NCI-H2081 treated with DMSO at 0.1 percent for 48 hours (cell line): ENCODE results near the gene PPP1R7.
"Not testable (repeated sequence)": the region's sequence is repeated elsewhere in the genome, so short reads cannot be mapped to it uniquely, and the experiment has no call there.

Experiments
- DNase-seq: peaks from one replicate; lab custom pipeline; 2025; lab: John Stamatoyannopoulos, UW

The PPP1R7 gene

DNA sequence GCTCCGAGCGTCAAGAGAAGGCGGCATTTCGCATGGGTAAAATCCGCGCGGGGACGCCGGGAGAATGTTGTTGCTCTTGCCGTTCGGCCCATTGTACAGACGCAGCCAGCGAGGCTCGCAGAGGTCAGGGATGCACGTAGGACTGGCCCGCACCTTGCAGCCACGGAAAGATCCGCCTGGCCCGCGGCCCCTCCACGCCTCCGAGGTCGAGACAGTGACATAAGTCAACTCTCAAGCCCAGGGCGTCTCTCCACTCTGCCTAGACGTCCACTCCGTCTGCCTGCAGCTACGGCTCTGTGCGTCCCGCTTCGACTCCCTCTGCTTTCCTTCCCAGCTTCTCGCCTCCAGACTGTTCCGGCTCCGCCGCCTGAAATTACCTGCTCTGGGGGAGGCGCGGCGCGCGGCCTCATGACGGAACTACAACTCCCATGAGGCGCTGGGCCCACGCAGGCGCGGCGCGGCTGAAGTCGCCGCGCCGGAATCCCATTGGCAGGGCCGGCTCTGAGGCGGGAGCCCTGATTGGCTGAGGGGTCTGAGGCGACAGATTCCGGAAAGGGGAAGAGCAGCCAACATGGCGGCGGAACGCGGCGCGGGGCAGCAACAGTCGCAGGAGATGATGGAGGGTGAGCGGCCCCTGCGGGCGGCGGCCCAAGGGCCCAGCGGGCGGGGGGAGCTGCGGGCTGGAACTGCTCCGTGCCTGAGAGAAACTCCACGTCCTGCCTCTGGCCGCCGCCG, at the start of gene PPP1R7:
Gene PPP1R7, plus strand, starts transcription at position 543 of the 735 bp plus-strand sequence. Its CDS starts 29 bp downstream, at position 572.
- DNase-seq: peak; percentile 81

GRCh38 chr2:241102239-241102803, 47.9 kb upstream of the PPP1R7 start, which contains the start of gene MTERF4:
MTERF4 (minus strand) TSS chr2:241102287; CDS start chr2:241102273, 14 bp downstream.
- DNase-seq: peak; percentile 44

GRCh38 chr2:241103176-241103595, 47.1 kb upstream of the PPP1R7 start:
- no peak for DNase-seq

GRCh38 chr2:241104611-241105010, 45.7 kb upstream of the PPP1R7 start:
- DNase-seq: not testable (repeated sequence)

DNA sequence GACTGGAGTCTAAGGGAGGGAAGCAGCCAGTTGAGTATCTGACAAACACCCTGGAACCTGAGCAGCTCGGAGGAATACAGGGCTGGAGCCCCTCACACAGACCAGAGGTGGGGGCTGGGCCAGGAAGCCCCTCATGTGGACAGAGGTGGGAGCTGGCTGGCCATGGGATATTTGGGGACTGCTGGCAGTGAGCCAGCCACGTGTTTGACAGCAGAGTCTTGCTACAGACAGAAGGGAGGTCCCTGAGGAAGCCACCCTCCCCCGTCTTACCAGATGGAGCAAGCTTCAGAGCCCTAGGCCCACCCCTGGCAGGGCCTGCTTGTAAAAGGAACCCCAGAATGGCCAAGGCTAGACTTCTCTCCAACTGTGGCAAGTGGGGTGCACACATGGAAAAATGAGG, 44.6 kb upstream of the PPP1R7 start:
- DNase-seq: no peak

DNA sequence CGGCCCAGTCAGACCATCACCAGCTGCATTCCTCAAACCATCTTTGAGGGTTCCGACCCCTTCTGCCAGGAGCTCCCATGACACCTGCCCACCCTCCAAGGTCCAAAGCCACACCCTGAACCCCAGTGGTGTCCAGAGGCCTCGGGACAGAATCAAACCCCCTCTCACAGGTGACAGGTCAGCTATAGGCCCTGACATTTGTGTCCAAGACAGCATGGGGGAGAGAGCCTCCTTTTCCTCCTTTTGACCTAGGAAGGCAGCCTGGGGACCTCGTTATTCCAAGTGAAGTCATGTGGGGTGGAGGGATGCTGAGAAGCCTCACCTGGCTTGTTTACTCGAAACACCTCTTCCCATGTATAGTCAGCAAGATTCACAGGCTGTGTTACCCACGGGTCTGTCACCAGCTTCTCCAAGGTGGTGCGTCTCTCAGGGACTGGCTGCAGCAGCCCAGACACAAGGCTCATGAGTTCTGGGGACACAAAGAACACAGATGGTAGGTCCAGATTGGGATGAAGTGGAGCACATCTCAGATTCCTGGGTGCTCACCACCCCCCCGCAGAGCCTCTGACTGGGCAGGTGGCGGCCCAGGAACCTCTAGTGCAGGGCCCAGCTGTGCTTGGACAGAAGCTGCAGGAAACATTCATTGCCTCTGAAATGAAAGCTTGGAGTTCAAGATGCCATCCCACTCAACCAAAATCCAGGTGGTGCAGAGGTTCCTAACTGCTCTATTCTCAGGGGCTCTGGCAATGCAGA, 43.1 kb upstream of the PPP1R7 start:
- DNase-seq: no peak

GRCh38 chr2:241108271-241109209, 41.7 kb upstream of the PPP1R7 start:
- no peak for DNase-seq

GRCh38 chr2:241109210-241110088, 40.8 kb upstream of the PPP1R7 start:
- no peak for DNase-seq

DNA sequence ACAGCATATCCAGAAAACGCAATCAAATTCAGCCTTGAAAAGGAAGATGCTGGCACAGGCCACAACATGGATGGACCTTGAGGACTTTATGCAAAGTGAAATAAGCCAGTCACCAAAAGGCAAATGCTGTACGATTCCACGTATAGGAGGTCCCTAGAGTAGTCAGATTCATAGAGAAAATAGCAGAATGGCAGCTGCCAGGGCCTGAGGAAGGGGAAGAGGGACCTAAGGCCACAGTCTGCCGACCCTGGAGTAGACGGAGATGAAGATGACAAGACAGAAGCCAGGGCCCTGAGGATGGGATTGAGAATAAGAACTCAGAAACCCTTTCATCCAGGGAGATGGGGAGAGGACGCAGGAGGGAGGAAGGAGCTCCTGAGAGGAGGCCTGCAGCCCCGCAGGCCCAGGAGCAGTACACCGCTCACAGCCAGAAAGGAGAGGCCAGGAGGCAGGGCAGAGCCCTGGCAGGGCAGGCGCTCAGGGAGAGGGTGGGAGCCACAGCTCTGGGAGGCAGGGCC, 40.1 kb upstream of the PPP1R7 start:
- DNase-seq: no peak

GRCh38 chr2:241110607-241111439, 39.4 kb upstream of the PPP1R7 start:
- DNase-seq: no peak

DNA sequence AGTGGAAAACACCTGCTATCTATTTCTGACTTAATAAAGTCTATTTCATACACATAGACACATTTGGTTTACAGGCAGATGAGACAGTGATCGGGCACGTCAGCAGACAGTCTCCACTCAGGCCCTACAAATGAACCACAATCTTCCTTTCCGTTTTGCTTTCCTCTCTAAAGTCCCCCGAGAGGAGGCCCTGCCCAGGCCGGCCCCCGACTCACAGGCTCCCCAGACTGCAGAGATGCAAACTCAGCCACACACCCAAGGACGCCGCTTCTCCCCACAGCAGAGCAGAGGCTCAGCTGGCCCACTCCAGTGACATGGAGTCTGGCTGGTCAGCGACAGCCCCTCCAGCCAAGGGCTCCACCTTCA, 38.8 kb upstream of the PPP1R7 start:
- no peak for DNase-seq

- DNase-seq: no peak
These were observed 38.2 kb upstream of the PPP1R7 start for GRCh38 chr2:241112046-241112445.

DNA sequence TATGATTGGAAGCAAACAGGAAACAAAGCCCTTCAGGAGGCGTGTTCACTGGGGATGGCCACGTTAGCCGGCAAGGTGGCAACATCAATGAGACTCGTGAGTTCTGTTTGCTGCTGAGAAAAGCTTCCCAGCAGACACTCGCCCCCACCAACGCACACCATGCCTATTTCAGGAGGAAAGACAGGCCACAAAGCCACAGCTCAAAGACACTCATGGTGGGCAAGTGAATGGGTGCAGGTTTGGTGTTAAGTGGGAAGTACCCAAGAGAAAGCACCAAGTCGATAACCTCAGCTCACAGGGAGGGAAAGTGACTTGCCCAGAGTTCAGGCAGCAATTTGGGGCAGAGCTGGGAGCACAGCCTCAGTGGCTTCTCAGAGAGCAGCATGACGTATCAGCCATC, 37.7 kb upstream of the PPP1R7 start:
- no peak for DNase-seq

- DNase-seq: no peak
These were observed 35.4 kb upstream of the PPP1R7 start for GRCh38 chr2:241114836-241115235.

DNA sequence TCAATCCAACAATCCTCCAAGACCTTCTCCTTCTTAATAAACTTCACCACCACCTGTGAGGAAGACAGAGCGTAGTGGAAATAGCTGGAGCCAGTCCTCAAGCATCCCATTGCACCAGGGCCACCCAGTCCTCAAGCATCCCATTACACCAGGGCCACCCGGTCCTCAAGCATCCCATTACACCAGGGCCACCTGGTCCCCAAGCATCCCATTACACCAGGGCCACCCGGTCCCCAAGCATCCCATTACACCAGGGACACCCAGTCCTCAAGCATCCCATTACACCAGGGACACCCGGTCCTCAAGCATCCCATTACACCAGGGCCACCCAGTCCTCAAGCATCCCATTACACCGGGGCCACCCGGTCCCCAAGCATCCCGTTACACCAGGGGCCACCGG, 34.9 kb upstream of the PPP1R7 start:
- DNase-seq: no peak

DNA sequence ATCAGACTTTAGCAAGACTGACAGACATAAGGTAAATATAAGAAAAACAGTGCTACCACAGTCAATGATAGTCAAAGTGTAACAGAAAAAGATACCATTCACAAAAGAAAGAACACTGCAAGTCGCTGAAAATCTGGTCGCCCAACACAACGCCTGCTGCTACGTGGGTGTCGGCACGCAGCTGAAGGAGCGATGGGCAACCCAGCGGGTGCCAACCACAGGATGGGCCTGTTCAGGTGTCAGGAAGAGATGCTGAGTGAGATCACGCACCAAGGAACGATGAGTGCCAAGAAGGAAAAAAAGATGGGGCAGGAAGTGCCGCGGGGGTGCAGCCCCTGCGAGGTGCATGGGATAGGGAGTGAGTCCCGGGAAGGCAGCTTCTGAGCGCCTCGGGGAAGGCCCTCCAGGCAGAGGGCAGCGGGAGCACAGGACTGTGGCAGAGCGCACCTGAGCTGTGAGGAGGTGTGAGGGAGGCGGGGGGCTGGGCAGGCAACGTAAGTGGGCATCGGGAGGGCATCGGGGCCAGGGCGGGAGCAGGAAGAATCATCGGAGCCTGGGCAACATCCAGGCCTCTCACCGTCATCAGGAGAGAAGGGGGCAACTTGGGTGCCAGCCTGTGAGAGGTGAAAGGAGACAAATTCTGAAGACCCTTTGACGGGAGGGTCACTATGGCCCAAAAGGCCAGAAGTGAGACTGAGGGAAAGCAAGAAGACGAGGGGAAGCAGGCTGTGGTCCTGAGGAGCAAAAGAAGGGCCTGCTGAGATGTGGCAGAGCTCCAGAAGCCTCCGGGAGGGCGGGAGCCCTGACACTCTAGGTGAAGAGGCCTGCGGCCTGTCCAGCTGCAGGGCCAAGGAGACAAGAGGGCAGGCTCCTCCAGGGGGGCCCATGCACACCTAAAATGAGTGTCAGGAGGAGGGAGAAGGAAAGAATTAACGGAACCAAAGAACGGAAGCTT, 33.4 kb upstream of the PPP1R7 start:
- no peak for DNase-seq

GRCh38 chr2:241118737-241119505, 31.3 kb upstream of the PPP1R7 start:
- no peak for DNase-seq

DNA sequence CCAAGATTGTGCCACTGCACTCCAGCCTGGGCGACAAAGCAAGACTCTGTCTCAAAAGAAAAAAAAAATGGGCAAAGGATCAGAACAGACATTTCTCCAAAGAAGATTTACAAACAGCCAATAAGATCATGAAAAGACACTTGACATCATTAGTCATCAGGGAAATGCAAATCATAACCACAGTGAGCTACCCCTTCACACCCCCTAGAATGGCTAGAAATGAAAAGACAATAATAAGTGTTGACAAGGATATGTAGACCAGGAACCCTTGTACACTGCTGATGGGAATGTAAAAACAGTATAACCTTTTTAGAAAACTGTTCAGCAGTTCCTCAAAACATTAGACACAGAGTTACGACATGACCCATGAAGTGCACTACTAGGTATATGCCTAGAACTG, 29.8 kb upstream of the PPP1R7 start:
- no peak for DNase-seq
